Measurements from ENCODE around the gene MYO1G. TPM values are rescaled to one million over a fixed set of nuclear protein-coding genes. Genes with fewer than 3 reads are reported as not detected.

Gene MYO1G
- total RNA-seq, 1 experiment from 2014 or later: 62.4 TPM

DNA sequence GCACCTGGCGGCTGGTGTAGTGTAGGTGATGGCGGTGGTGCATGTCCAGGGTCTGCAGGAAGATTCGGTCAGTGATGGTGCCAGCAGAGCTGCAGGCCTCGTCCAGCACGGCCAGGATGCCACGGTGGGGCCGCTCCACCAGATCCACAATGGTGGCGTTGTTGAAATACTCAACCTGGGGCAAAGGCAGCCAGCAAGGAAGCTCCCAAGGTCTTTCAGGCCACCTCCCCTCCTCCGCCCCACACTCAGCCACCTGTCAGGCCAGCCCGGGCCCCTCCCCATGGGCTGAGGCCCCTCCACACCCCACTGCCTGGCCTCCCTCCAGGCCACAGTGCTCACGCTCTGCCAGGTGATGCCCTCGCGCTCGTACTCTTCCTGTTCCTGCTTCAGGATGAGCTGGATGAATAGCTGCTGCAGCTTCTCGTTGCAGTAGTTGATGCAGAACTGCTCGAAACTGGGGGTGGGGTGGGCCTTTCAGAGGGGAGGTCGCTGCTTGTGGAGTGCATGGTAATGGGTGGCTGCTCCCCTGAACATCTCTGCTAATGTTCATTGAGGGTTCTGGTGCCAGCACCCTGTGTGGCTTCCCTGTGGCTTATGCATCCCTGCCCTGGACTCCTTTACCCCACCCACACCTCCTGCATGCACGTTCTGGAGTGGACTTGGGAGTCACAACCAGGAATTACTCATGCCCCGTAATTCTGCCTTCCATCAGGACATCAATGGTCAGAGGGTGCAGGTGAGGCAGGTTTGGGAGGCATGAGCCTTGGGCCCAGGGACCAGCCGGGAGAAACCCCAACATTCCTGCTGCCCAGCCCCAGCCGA, 8.9 kb downstream of the MYO1G start:
- no peak overlapping the region for H3K27ac ChIP-seq (ENCODE audit: low read length)

DNA sequence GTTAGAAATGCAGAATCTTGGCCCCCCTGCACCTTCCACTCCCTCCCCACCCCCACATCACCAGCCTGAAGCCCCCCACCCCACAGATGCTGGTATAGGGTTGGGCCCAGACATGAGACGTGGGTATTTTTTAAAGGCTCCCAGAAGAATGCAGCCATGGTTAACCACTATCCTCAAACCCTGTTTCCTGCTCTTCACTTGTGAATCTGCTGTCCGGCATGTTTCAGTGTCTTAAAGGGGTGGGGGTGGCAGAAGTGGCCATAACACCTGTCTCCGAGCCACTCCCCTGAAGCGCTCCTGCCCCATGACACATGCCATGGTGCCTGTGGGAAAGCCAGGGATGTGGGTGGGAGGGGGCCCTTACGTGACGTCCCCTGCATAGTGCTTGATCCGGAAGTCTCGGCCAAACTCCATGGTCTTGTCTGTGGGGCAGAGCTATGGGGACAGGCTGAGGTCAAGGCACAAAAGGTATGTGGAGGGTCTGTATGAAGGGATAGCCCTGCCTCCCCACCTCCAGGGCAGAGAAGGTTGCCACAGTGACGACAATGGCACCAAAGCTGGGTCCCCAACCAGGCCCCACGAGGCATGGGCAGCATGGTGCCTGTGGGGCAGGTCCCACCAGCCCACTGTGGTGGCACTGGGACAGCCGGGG, 9.6 kb downstream of the MYO1G start:
- Histone ChIP-seq H3K27me3 (ENCODE audit: low read length) (no peaks in the 10 kb centered on the region), H3K4me2 (ENCODE audit: low read depth, low read length, poor library complexity, severe bottlenecking) (no peak overlapping the region), H3K9ac (ENCODE audit: low read length) (no peak overlapping the region), H4K20me1 (ENCODE audit: insufficient read depth, low read depth, low read length) (no peaks in the 10 kb centered on the region; the same call in 1 of the 2 replicates), H3K4me1 (ENCODE audit: low read length) (no peaks in the 10 kb centered on the region), H3K36me3 (ENCODE audit: insufficient read depth, low read length) (peaks cover 18% of the 10 kb centered on the region), H3K27ac (ENCODE audit: low read length) (no peak overlapping the region), H3K79me2 (ENCODE audit: low read length) (0 out of 2 replicates have a peak, but pooled peaks cover 4% of the 10 kb centered on the region), H3K9me2 (replicated peaks; ENCODE audit: insufficient read depth, low read length) (no peaks in the 10 kb centered on the region), H3K9me3 (ENCODE audit: low read length) (no peaks in the 10 kb centered on the region), H3K4me3 (ENCODE audit: low read length) (no peak overlapping the region), H2AFZ (ENCODE audit: low read length) (no peak overlapping the region)
- DNase-seq: no peak

More for the DNA sequence above, 8.9 kb downstream of the MYO1G start:
- H3K4me3 ChIP-seq (ENCODE audit: low read length): no peak overlapping the region
- peaks cover 24% of the 10 kb centered on the region for H3K36me3 ChIP-seq (ENCODE audit: insufficient read depth, low read length)
- H4K20me1 ChIP-seq (ENCODE audit: insufficient read depth, low read depth, low read length): no peaks in the 10 kb centered on the region; the same call in 1 of the 2 replicates
- H3K79me2 ChIP-seq (ENCODE audit: low read length): 0 out of 2 replicates have a peak, but pooled peaks cover 7% of the 10 kb centered on the region
- no peak overlapping the region for H3K4me2 ChIP-seq (ENCODE audit: low read depth, low read length, poor library complexity, severe bottlenecking)
- no peaks in the 10 kb centered on the region for H3K9me3 ChIP-seq (ENCODE audit: low read length)
- H3K9ac ChIP-seq (ENCODE audit: low read length): no peak overlapping the region
- H3K4me1 ChIP-seq (ENCODE audit: low read length): no peaks in the 10 kb centered on the region
- DNase-seq: no peak
- H3K9me2 ChIP-seq (replicated peaks; ENCODE audit: insufficient read depth, low read length): no peaks in the 10 kb centered on the region
- H2AFZ ChIP-seq (ENCODE audit: low read length): no peak overlapping the region
- H3K27me3 ChIP-seq (ENCODE audit: low read length): no peaks in the 10 kb centered on the region

GRCh38 chr7:44967571-44968446, 11.0 kb downstream of the MYO1G start:
- H3K4me2 ChIP-seq (ENCODE audit: low read depth, low read length, poor library complexity, severe bottlenecking): no peak overlapping the region
- H3K27ac ChIP-seq (ENCODE audit: low read length): no peak overlapping the region
- H3K4me1 ChIP-seq (ENCODE audit: low read length): no peaks in the 10 kb centered on the region
- no peak for DNase-seq
- H3K27me3 ChIP-seq (ENCODE audit: low read length): no peaks in the 10 kb centered on the region
- no peaks in the 10 kb centered on the region; the same call in 1 of the 2 replicates for H4K20me1 ChIP-seq (ENCODE audit: insufficient read depth, low read depth, low read length)
- H3K9me3 ChIP-seq (ENCODE audit: low read length): no peaks in the 10 kb centered on the region
- no peak overlapping the region for H2AFZ ChIP-seq (ENCODE audit: low read length)
- H3K9ac ChIP-seq (ENCODE audit: low read length): no peak overlapping the region
- H3K36me3 ChIP-seq (ENCODE audit: insufficient read depth, low read length): peaks cover 16% of the 10 kb centered on the region
- no peak overlapping the region for H3K4me3 ChIP-seq (ENCODE audit: low read length)
- H3K9me2 ChIP-seq (replicated peaks; ENCODE audit: insufficient read depth, low read length): no peaks in the 10 kb centered on the region
- no peaks in the 10 kb centered on the region for H3K79me2 ChIP-seq (ENCODE audit: low read length)

GRCh38 chr7:44966731-44967538, 11.9 kb downstream of the MYO1G start:
- Histone ChIP-seq H2AFZ (ENCODE audit: low read length) (no peak overlapping the region), H3K27ac (ENCODE audit: low read length) (no peak overlapping the region), H3K9ac (ENCODE audit: low read length) (no peak overlapping the region), H3K4me2 (ENCODE audit: low read depth, low read length, poor library complexity, severe bottlenecking) (no peak overlapping the region), H3K27me3 (ENCODE audit: low read length) (no peaks in the 10 kb centered on the region), H3K4me3 (ENCODE audit: low read length) (no peak overlapping the region), H3K9me3 (ENCODE audit: low read length) (no peaks in the 10 kb centered on the region), H3K9me2 (replicated peaks; ENCODE audit: insufficient read depth, low read length) (no peaks in the 10 kb centered on the region), H3K4me1 (ENCODE audit: low read length) (no peaks in the 10 kb centered on the region), H3K79me2 (ENCODE audit: low read length) (no peaks in the 10 kb centered on the region), H3K36me3 (ENCODE audit: insufficient read depth, low read length) (peaks cover 11% of the 10 kb centered on the region), H4K20me1 (ENCODE audit: insufficient read depth, low read depth, low read length) (no peaks in the 10 kb centered on the region; the same call in 1 of the 2 replicates)
- DNase-seq: no peak

DNA sequence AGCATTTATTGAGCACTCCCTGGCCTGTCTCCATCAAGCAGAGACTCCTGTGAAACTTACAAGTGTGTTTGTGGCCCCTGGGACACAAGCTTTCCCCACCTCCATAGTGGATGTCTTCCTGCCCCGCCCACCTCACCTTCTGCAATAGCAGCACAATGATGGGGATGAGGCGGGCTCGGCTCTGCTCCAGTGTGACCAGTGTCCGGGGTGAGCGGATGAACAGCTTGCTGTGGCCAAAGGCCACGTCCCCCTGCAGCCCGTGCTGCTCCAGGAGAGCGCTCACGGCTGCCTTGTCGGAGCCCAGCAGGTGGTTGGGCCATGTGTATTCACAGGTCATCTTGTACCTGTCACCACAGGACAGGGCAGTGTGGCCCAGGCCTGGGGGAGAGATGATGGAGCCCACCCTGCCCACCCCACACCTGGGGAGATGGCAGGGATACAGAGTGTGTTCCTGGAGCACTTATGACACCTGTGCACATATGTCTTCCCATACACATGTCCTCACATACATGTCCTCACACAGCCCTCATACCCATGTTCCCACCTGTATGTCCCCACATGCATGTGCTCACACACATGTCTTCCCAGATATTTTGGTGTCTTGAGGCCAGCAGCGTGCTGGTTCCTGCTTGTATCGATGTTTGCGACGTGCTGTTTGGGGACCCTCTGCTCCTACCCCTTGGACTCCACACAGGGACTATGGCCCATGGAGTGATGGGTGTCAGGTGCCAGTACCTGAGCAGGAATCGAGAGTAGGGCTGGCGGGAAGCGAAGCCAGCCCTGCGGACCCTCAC, 12.7 kb downstream of the MYO1G start:
- no peak for DNase-seq
- H4K20me1 ChIP-seq (ENCODE audit: insufficient read depth, low read depth, low read length): no peaks in the 10 kb centered on the region; the same call in 1 of the 2 replicates

GRCh38 chr7:44965441-44965903, 13.3 kb downstream of the MYO1G start:
- Histone ChIP-seq H3K9me2 (replicated peaks; ENCODE audit: insufficient read depth, low read length) (no peaks in the 10 kb centered on the region), H3K27me3 (ENCODE audit: low read length) (no peaks in the 10 kb centered on the region), H3K36me3 (ENCODE audit: insufficient read depth, low read length) (peaks cover 8% of the 10 kb centered on the region; the same call in 1 of the 2 replicates), H3K4me1 (ENCODE audit: low read length) (no peaks in the 10 kb centered on the region), H3K4me2 (ENCODE audit: low read depth, low read length, poor library complexity, severe bottlenecking) (no peak overlapping the region), H2AFZ (ENCODE audit: low read length) (no peak overlapping the region), H3K9me3 (ENCODE audit: low read length) (no peaks in the 10 kb centered on the region), H3K4me3 (ENCODE audit: low read length) (no peak overlapping the region), H3K79me2 (ENCODE audit: low read length) (no peaks in the 10 kb centered on the region), H3K27ac (ENCODE audit: low read length) (no peak overlapping the region), H4K20me1 (ENCODE audit: insufficient read depth, low read depth, low read length) (no peaks in the 10 kb centered on the region; the same call in 1 of the 2 replicates), H3K9ac (ENCODE audit: low read length) (no peak overlapping the region)
- no peak for DNase-seq

More for the DNA sequence above, 12.7 kb downstream of the MYO1G start:
- H3K9me3 ChIP-seq (ENCODE audit: low read length): no peaks in the 10 kb centered on the region
- no peak overlapping the region for H3K4me2 ChIP-seq (ENCODE audit: low read depth, low read length, poor library complexity, severe bottlenecking)
- H3K79me2 ChIP-seq (ENCODE audit: low read length): no peaks in the 10 kb centered on the region
- H3K27me3 ChIP-seq (ENCODE audit: low read length): no peaks in the 10 kb centered on the region
- no peak overlapping the region for H3K27ac ChIP-seq (ENCODE audit: low read length)
- H3K9ac ChIP-seq (ENCODE audit: low read length): no peak overlapping the region
- H3K4me1 ChIP-seq (ENCODE audit: low read length): no peaks in the 10 kb centered on the region
- no peak overlapping the region for H2AFZ ChIP-seq (ENCODE audit: low read length)
- H3K9me2 ChIP-seq (replicated peaks; ENCODE audit: insufficient read depth, low read length): no peaks in the 10 kb centered on the region
- H3K4me3 ChIP-seq (ENCODE audit: low read length): no peak overlapping the region
- H3K36me3 ChIP-seq (ENCODE audit: insufficient read depth, low read length): peaks cover 8% of the 10 kb centered on the region; the same call in 1 of the 2 replicates
